PFSK-1 (cell line): ENCODE data around the gene CCDC112.

Experiments
- POLR2AphosphoS5 ChIP-seq: IDR thresholded peaks from 2 replicates; pipeline ENCODE4 v1.6.1; 2012; ENCODE audit warnings: low read depth, mild to moderate bottlenecking, control low read depth, low read length, moderate library complexity
- SIN3A ChIP-seq: IDR thresholded peaks from 2 replicates; pipeline ENCODE4 v1.6.1; 2012; ENCODE audit warnings: mild to moderate bottlenecking, low read length, moderate library complexity, borderline replicate concordance; ENCODE audit not compliant: insufficient read depth
- TAF1 ChIP-seq: IDR thresholded peaks from 2 replicates; pipeline ENCODE4 v1.6.1; 2012; ENCODE audit warnings: low read length, control low read depth, borderline replicate concordance; ENCODE audit not compliant: insufficient read depth
- TF ChIP-seq, protein P1 (sequence below), 2 experiments: IDR thresholded peaks; 2 replicates each; pipeline versions ENCODE4 v1.6.1 to v1.8.0; 2011 to 2012; ENCODE audit warnings: low read depth in 2 of 2, low read length in 2 of 2, control low read depth in 1 of 2, inconsistent platforms in 1 of 2, mild to moderate bottlenecking in 1 of 2, moderate library complexity in 1 of 2; ENCODE audit not compliant: insufficient read depth in 1 of 2

DNA sequence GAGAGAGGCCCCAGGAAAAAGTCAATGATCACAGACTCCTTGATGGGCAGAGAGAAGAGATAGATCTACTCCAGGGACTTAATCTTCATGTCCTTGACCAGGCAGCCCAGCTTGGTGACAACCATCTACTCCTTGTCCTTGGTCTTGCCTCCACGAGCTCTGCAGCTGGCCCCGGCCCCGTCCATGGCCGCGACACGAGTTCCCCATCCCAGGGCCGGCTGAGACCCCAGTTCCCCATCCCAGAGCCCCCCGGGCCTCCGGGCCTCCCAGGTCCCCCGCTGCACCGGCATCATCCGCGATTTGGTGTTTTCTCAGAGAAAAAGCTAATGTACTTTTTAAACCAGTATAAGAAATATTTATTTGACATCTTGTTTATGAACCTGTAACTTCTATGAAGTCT lies 31.2 kb downstream of the CCDC112 start:
- TF ChIP-seq, protein P1, sequence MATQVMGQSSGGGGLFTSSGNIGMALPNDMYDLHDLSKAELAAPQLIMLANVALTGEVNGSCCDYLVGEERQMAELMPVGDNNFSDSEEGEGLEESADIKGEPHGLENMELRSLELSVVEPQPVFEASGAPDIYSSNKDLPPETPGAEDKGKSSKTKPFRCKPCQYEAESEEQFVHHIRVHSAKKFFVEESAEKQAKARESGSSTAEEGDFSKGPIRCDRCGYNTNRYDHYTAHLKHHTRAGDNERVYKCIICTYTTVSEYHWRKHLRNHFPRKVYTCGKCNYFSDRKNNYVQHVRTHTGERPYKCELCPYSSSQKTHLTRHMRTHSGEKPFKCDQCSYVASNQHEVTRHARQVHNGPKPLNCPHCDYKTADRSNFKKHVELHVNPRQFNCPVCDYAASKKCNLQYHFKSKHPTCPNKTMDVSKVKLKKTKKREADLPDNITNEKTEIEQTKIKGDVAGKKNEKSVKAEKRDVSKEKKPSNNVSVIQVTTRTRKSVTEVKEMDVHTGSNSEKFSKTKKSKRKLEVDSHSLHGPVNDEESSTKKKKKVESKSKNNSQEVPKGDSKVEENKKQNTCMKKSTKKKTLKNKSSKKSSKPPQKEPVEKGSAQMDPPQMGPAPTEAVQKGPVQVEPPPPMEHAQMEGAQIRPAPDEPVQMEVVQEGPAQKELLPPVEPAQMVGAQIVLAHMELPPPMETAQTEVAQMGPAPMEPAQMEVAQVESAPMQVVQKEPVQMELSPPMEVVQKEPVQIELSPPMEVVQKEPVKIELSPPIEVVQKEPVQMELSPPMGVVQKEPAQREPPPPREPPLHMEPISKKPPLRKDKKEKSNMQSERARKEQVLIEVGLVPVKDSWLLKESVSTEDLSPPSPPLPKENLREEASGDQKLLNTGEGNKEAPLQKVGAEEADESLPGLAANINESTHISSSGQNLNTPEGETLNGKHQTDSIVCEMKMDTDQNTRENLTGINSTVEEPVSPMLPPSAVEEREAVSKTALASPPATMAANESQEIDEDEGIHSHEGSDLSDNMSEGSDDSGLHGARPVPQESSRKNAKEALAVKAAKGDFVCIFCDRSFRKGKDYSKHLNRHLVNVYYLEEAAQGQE (IDR thresholded peaks at IDR 0.05; ENCODE audit: insufficient read depth in 1 of 2, low read depth in 2 of 2, low read length in 2 of 2): no peak
- TF ChIP-seq POLR2AphosphoS5 (no peak), SIN3A (no peak), TAF1 (no peak)
